ENCODE results near the gene CXXC5. TPM values are rescaled to one million over a fixed set of nuclear protein-coding genes. Genes with fewer than 3 reads are reported as not detected.

Gene CXXC5
- total RNA-seq, 1 donor from 2014 or later, result 41.1 TPM

DNA sequence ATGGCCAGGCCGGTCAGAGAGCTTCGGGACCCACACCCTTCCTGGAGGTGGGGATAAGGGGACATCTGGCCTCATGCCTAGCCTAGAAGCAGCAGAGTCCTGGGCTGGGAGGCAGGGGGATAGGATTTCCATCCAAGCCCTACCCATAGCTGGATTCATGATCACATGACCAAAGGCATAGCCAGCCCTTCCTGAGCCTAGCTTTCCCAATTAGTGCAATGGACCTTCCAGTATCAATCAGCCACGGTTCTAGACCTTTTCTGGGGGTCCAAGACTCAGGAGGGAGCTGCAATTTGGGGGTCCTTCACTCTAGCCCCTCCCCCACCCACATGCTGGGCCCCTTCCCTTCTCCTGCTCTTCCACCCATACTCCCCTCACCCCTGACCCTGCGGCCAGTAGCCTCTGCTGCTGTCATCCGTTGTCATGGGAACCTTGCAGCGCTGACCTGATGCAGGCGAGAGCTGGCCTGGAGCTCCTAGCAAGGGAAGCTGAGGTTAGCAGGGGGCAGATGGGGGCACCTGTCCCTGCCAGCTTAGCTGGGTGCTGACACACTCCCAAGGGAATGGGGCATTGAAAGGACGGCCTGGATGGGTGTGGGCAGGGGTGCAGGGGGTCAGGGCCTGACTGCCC lies 44.6 kb downstream of the CXXC5 start:
- no peak for DNase-seq (ENCODE audit: low read depth in 2 of 2)

DNA sequence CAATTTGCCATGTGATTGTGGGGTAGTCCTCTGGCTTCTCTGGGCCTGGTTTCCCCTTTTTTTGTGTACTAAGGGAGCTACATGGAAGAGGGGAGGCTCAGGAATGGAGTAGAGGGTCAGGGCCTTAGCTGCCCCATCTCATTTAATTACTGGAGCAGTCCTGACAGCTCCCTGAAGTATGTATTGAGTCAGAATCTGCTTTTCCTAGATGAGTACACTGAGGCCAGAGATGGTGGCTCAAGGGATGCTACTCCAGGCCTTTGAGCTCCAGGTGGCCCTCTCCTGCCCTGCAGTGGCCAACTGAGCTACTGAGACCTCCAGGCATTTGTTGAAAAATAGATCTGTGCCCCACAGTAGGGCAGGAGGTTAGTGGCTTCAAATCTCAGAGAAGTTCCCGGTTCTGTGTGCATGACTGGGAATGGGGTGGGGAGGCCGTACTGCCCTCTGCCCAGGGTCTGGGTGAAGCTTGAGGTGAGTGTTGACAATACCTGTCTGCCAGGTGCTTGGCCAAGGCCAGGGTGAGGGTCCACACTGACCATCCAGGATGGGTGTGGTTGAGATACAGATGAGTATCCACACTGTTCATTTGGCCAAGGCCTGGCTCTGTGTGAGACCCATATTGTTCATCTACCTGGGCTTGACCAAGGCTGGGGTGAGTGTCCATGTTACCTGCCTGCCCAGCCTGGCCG lies 45.7 kb downstream of the CXXC5 start:
- DNase-seq (ENCODE audit: low read depth in 2 of 2), result no peak

DNA sequence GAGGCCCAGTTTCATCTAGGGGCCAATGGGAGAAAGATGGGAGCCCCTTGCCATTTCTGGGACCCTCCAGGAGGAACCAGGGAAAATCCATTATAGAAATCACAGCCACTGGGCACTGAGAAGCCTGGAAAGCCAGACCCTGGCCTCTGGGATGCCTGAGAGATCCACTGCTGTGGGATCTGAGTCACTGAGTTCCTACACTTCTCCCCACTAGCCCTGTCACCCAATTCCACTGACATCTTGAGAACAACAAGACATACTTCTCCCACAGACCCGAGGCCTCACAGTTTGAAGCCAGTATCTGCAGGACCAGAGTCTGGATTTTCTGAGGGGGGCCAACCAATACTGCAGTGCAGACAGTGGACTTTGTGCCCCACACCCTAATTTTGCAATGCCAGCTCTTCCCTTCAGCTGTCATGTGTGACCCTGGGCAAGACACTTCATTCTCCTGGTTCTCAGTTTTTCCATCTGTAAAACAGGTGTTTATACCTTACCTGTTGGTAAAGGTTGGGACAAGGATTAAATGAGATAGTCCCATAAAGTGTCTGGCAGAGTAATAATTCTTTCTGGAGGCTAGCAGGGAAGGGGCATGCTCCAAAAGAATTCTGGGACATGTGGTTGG lies 46.5 kb downstream of the CXXC5 start:
- no peak for DNase-seq (ENCODE audit: low read depth in 2 of 2)

DNA sequence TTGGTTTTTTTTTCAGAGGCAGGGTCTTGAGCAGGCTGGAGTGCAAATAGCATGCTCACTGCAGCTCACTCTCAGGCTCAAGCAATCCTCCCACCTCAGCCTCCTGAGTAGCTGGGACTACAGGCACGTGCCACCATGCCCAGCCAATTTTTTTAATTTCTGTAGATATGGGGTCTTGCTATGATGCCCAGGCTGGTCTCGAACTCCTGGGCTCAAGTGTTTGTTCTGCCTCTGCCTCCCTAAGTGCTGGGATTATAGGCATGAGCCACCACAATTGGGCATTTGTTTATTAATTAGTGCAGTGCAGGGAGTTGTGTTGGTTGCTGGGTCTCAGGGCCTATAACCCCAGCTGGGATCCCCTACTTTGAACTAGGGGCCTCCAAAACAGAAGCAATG lies 47.0 kb downstream of the CXXC5 start:
- no peak for DNase-seq (ENCODE audit: low read depth in 2 of 2)

DNA sequence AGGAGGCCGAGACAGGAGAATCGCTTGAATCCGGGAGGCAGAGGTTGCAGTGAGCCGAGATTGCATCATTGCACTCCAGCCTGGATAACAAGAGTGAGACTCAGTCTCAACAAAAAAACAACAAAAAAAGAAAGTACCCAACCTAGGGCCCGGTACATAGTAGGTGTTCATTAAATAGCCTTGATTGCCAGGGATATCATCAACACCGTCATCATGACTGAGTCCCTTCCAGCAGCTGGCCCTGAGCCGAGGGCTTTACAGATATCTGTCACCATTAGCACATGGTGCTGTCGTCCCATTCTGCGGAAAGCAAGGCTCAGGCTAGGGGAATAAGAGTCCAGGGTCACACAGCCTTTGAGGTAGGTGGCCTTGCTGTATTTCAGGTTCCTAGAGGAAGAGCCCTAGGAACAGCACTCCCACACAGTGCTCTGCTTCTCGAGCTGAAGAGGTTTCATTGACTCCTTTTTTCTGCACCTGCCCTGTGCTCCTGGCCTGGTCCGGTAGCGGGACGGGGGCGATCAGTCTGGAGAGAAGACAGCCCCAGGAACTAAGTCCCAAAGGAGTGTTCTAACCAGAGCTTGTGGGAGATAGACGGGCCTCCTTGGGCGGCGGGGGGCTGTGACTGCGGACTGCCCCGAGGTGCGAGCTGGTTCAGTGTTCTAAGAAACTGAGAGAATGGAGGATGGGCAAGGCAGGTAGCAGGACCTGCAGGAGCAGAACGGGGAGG lies 48.2 kb downstream of the CXXC5 start:
- DNase-seq (ENCODE audit: low read depth in 2 of 2), result no peak

DNA sequence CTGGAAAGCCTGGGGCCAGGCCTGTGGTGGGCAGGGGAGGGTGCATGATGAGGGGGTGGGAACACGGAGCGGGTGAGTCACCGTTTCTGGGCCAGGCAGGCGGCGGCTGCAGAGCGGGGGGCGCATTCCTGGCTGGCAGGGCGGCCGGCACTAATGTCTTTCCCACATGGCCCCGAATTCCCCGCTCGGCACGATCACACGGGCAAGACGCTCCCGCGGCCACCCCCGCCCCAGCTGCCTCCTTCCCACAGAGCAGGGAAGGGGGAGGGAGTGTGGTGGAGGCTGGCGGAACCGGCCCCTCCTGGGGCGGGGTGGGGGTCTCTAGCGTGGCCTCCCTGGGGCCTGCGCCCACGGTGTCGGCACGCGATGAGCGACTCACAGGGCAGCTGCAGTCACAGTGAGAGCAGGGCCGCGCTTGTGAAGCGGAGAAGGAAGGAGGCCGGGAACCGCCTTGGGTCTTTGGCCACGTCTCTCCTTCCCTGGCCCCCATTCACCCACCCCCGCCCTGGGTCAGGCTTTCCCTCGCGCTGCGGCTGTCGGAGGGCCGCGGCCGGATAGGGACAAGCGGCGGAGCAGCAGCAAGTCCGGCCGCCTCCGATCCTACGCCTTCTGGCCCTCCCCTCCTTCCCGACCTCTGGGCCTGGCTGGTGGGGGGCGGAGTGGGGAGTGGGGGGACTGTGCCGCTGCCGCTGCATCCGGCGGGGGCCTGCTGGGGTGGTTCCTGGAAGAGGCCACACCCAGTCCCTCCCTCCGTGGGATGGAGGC lies 48.9 kb downstream of the CXXC5 start:
- peak in 1 of 2 donors; percentile 78 for DNase-seq (ENCODE audit: low read depth in 2 of 2)

- DNase-seq (ENCODE audit: low read depth in 2 of 2), result peak; percentile 63 to 83
Observed at GRCh38 chr5:139698490-139699146, 50.5 kb downstream of the CXXC5 start.

- DNase-seq (ENCODE audit: low read depth in 2 of 2), result no peak
Observed at GRCh38 chr5:139699351-139699750, 51.2 kb downstream of the CXXC5 start.

DNA sequence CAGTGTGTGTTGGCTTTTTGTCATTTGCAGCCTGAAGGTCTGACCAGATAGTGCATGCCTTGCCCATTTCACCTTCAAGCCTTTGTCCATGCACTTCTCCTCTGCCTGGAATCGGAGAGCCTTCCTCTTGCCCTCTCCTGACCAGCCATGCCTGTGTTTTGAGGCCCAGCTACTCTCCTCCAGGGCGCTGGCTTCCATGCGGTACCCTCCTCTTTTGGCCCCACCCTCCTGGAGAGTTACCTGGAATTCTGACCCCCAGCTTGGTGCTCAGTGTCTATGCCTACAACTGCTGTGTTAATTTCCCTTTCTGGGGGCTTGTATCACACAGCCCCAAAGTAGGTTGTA lies 52.5 kb downstream of the CXXC5 start:
- no peak for DNase-seq (ENCODE audit: low read depth in 2 of 2)

GRCh38 chr5:139701056-139701741 lies 53.0 kb downstream of the CXXC5 start:
- no peak for DNase-seq (ENCODE audit: low read depth in 2 of 2)

GRCh38 chr5:139702548-139702947 lies 54.4 kb downstream of the CXXC5 start:
- DNase-seq (ENCODE audit: low read depth in 2 of 2), result no peak

DNA sequence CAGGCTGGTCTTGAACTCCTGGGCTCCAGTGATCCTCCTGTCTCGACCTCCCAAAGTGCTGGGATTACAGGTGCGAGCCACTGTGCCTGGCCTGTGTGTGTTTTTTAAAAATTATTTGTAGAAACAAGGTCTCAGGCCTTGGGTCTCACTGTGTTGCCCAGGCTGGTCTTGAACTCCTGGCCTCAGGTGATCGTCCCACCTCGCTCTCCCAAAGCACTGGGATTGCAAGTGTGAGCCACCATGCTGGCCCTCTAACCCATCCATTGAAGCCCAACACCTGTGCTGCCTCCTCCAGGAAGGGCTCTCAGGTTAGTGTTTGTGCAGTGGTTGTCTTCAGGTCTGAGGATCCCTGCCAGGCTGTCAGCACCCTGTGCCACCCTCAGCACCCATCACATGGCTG lies 56.6 kb downstream of the CXXC5 start:
- no peak for DNase-seq (ENCODE audit: low read depth in 2 of 2)

GRCh38 chr5:139705191-139705590 lies 57.0 kb downstream of the CXXC5 start:
- DNase-seq (ENCODE audit: low read depth in 2 of 2), result no peak

DNA sequence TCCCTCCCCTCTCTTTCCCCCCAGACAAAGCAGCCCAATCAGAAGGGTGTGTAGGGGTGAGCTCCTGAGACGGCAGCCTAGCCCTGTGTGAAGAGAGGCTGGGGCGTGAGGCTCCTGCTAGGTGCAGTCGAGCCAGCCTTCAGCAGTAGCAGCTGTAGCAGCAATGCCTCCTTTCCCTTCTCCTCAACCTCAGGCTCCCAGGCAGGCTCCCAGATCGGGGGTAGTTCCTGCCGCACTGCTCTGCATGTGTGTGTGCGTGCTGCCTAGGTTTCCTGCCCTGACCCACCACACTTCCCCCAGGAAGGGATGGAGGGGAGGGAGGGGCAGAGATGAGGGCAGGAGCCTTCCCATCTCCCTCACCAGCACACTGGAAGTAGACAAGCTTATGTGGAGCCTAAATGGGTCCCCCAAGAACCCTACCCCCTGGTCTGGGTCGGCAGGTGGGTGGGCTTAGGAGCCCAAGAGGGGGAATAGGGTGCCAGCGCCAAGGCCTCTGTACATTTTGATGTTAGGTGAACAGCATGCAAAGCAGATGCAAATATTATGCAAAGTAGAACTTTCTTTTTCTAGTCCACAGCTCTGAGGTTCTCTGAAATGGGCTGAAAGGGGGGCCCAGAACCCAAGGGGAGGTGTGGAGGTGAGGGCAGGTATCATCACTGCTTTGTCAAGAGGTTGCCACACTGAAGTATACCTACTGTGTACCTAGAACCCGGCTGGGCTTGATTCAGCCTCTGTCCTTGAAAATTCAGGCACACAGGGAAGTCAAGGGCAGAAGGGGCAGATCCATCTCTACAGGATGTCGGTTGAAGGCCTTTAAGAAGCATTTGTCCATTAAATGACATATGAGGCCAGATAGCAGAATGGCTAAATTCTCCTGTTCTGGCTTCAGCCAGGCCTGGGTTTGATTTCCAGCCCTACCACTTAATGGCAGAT lies 57.8 kb downstream of the CXXC5 start:
- DNase-seq (ENCODE audit: low read depth in 2 of 2), result no peak

GRCh38 chr5:139707445-139708003 lies 59.4 kb downstream of the CXXC5 start:
- no peak for DNase-seq (ENCODE audit: low read depth in 2 of 2)

- no peak for DNase-seq (ENCODE audit: low read depth in 2 of 2)
Observed at GRCh38 chr5:139708434-139708861, 60.3 kb downstream of the CXXC5 start.

GRCh38 chr5:139708877-139709581 lies 60.9 kb downstream of the CXXC5 start:
- DNase-seq (ENCODE audit: low read depth in 2 of 2), result peak; percentile 29 to 58

GRCh38 chr5:139709582-139710318 lies 61.6 kb downstream of the CXXC5 start:
- DNase-seq (ENCODE audit: low read depth in 2 of 2), result peak in 1 of 2 donors; percentile 39
